Caco-2 (cell line): Measurements from ENCODE around the gene DCXR. TPM values are rescaled to one million over a fixed set of nuclear protein-coding genes. Genes with fewer than 3 reads are reported as not detected.

ENCODE experiments used
- BruUV-seq: library from RNA; stranded (reverse); fragments of 400-500 nt; replicated peaks from 2 replicates; lab custom pipeline; 2021; lab: Mats Ljungman, UMichigan
- CTCF ChIA-PET: fragments of 300-600 bp; sonication (Branson Sonifier 250); formaldehyde crosslinking; loops from one replicate; lab custom pipeline; 2022; ENCODE audit warnings: antibody characterized with exemption; lab: Charles Lee
- POLR2A ChIA-PET: fragments of 300-600 bp; sonication (Branson Sonifier 250); formaldehyde crosslinking; loops from one replicate; lab custom pipeline; 2022; ENCODE audit warnings: antibody characterized with exemption; lab: Charles Lee
- DNase-seq, 2 experiments: peaks; one replicate each; pipeline versions ENCODE4 v3.0.0 to v3.0.0-alpha.2; 2020 to 2022
- H3K27me3 ChIP-seq: replicated peaks from 2 replicates; pipeline ENCODE4 v1.6.0; 2011; ENCODE audit warnings: low read length; ENCODE audit not compliant: control insufficient read depth, insufficient read depth
- H3K36me3 ChIP-seq: 2 replicates; pipeline ENCODE4 v1.5.1; 2011; ENCODE audit warnings: low read length; ENCODE audit not compliant: control insufficient read depth, insufficient read depth
- H3K4me1 ChIP-seq: fragments of 250-450 bp; sonication (Bioruptor Pico); 2 replicates; pipeline ENCODE4 v1.5.1; 2020; ENCODE audit warnings: mild to moderate bottlenecking
- H3K4me3 ChIP-seq: 2 replicates; pipeline ENCODE4 v1.5.1; 2011; ENCODE audit warnings: low read depth, mild to moderate bottlenecking, control low read depth, low read length
- H3K9me3 ChIP-seq: fragments of 250-450 bp; sonication (Bioruptor Pico); 2 replicates; pipeline ENCODE4 v1.5.1; 2020; ENCODE audit warnings: mild to moderate bottlenecking, moderate library complexity
- H3K27ac Mint-ChIP-seq: one replicate; pipeline ENCODE4 v1.8.0; 2022; ENCODE audit warnings: mixed read lengths; ENCODE audit not compliant: unreplicated experiment
- H3K27me3 Mint-ChIP-seq: one replicate; pipeline ENCODE4 v1.8.0; 2022; ENCODE audit warnings: mixed read lengths; ENCODE audit not compliant: insufficient read depth, unreplicated experiment
- H3K36me3 Mint-ChIP-seq: one replicate; pipeline ENCODE4 v1.8.0; 2022; ENCODE audit warnings: mild to moderate bottlenecking, mixed read lengths; ENCODE audit not compliant: insufficient read depth, unreplicated experiment
- H3K4me1 Mint-ChIP-seq: one replicate; pipeline ENCODE4 v1.8.0; 2022; ENCODE audit warnings: low read depth, mixed read lengths; ENCODE audit not compliant: unreplicated experiment
- H3K4me3 Mint-ChIP-seq: one replicate; pipeline ENCODE4 v1.8.0; 2022; ENCODE audit warnings: mild to moderate bottlenecking, moderate library complexity, mixed read lengths; ENCODE audit not compliant: unreplicated experiment
- H3K9me3 Mint-ChIP-seq: one replicate; pipeline ENCODE4 v1.8.0; 2022; ENCODE audit warnings: mixed read lengths; ENCODE audit not compliant: unreplicated experiment
- CTCF ChIP-seq, 2 experiments: fragments of 200-600 bp in 1 of 2; IDR thresholded peaks; 1 replicate in 1 of 2; 2 replicates in 1 of 2; pipeline versions ENCODE4 v1.5.1 to v1.8.0; 2011 to 2022; ENCODE audit warnings: antibody characterized with exemption in 1 of 2, control low read depth in 1 of 2, inconsistent platforms in 1 of 2, low read depth in 1 of 2, low read length in 1 of 2, mild to moderate bottlenecking in 1 of 2, moderate library complexity in 1 of 2; ENCODE audit not compliant: insufficient read depth in 1 of 2, severe bottlenecking in 1 of 2, unreplicated experiment in 1 of 2
- intact Hi-C: fragments of 100-400 bp; cut with micrococcal nuclease; formaldehyde crosslinking; loops from one replicate; pipeline ENCODE4 v1.10.0; 2022; ENCODE audit not compliant: unreplicated experiment
- total RNA-seq: library from RNA; stranded (reverse); gene quantifications from 2 replicates; pipeline ENCODE4 v1.2.3, GENCODE V29; 2022

The DCXR gene
- total RNA-seq, 1 experiment from 2014 or later = 197 TPM

GRCh38 chr17:82050152-82050760, 12.8 kb upstream of the DCXR start:
- Mint-ChIP-seq H3K27ac (peak overlapping the region; percentile 46), H3K9me3 (no peaks in the 10 kb centered on the region), H3K36me3 (peaks cover 7% of the 10 kb centered on the region), H3K4me3 (peak overlapping the region; percentile 71), H3K27me3 (no peaks in the 10 kb centered on the region), H3K4me1 (no peaks in the 10 kb centered on the region)
- no peak for TF ChIP-seq CTCF (IDR thresholded peaks at IDR 0.05; ENCODE audit: insufficient read depth in 1 of 2, low read depth in 1 of 2, low read length in 1 of 2, severe bottlenecking in 1 of 2, unreplicated experiment in 1 of 2)
- Histone ChIP-seq H3K4me1 (peaks cover 8% of the 10 kb centered on the region), H3K36me3 (peaks cover 1% of the 10 kb centered on the region; the same call in 1 of the 2 replicates), H3K27me3 (no peaks in the 10 kb centered on the region), H3K9me3 (no peaks in the 10 kb centered on the region), H3K4me3 (peak overlapping the region; percentile 94)
- POLR2A ChIA-PET = interaction anchor here (1.7 kb wide), 1 partner anchor 13 kb away, joined by 16 read pairs; the partner anchor contains the start of gene DCXR
- no peak for DNase-seq
- intact Hi-C loops = no loop called here
- CTCF ChIA-PET = interaction anchor here (1.1 kb wide), 1 partner anchor 20 kb away, joined by 4 read pairs; no protein-coding TSS in a partner anchor
- TSS peak; percentile 30 for BruUV-seq

- ChIA-PET CTCF (no interaction called here), POLR2A (no interaction called here)
- H3K9me3 ChIP-seq = no peaks in the 10 kb centered on the region
- H3K4me1 ChIP-seq = peaks cover 8% of the 10 kb centered on the region
- H3K4me1 Mint-ChIP-seq = no peaks in the 10 kb centered on the region
- peaks cover under 1% of the 10 kb centered on the region for H3K36me3 Mint-ChIP-seq
- H3K27ac Mint-ChIP-seq = no peak overlapping the region
- H3K4me3 Mint-ChIP-seq = peak overlapping the region; percentile 37
- peaks cover 1% of the 10 kb centered on the region; the same call in 1 of the 2 replicates for H3K36me3 ChIP-seq
- no TSS peak for BruUV-seq
- no peak overlapping the region for H3K4me3 ChIP-seq
- intact Hi-C loops = no loop called here
- H3K27me3 Mint-ChIP-seq = no peaks in the 10 kb centered on the region
- no peaks in the 10 kb centered on the region for H3K9me3 Mint-ChIP-seq
- TF ChIP-seq CTCF (IDR thresholded peaks at IDR 0.05; ENCODE audit: insufficient read depth in 1 of 2, low read depth in 1 of 2, low read length in 1 of 2, severe bottlenecking in 1 of 2, unreplicated experiment in 1 of 2) = no peak
- no peak for DNase-seq
- H3K27me3 ChIP-seq = no peaks in the 10 kb centered on the region
Observed at GRCh38 chr17:82049521-82049971, 12.0 kb upstream of the DCXR start.

- Mint-ChIP-seq H3K27ac (no peak overlapping the region), H3K9me3 (no peaks in the 10 kb centered on the region), H3K4me1 (no peaks in the 10 kb centered on the region), H3K4me3 (peak overlapping the region; percentile 37), H3K36me3 (no peaks in the 10 kb centered on the region), H3K27me3 (no peaks in the 10 kb centered on the region)
- intact Hi-C loops = no loop called here
- CTCF ChIA-PET = no interaction called here
- peaks cover 8% of the 10 kb centered on the region for H3K4me1 ChIP-seq
- no peaks in the 10 kb centered on the region for H3K27me3 ChIP-seq
- no peaks in the 10 kb centered on the region for H3K9me3 ChIP-seq
- TF ChIP-seq CTCF (IDR thresholded peaks at IDR 0.05; ENCODE audit: insufficient read depth in 1 of 2, low read depth in 1 of 2, low read length in 1 of 2, severe bottlenecking in 1 of 2, unreplicated experiment in 1 of 2) = no peak
- BruUV-seq = no TSS peak
- POLR2A ChIA-PET = no interaction called here
- no peak overlapping the region for H3K4me3 ChIP-seq
- DNase-seq = no peak
- H3K36me3 ChIP-seq = peaks cover 1% of the 10 kb centered on the region; the same call in 1 of the 2 replicates
Observed at GRCh38 chr17:82049106-82049505, 11.6 kb upstream of the DCXR start.
